Effector CD8-positive, alpha-beta T cell (primary cell): Measurements from ENCODE around the gene WDR6.

ENCODE experiments used
- DNase-seq: peaks from one replicate; lab custom pipeline; 2025; lab: John Stamatoyannopoulos, UW

WDR6 gene

DNA sequence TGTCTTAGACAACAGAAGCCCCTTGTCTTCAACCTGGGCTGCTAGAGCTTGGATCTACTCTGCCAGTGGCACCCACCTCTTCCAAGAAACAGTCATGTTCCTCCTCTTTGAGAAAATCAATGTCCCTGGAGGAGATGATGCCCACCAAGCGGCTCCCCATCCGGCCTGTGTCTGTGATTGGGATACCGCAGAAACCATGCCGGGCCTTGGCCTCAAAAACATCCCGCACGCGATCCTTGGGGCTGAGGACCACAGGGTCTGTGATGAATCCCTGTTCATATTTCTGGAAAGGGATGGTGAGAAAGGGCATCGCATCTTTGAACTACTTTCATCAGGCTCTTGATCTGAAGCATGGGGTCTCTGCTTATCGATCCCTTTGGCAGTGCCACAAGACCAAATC, 20.4 kb downstream of the WDR6 start:
- DNase-seq = no peak

DNA sequence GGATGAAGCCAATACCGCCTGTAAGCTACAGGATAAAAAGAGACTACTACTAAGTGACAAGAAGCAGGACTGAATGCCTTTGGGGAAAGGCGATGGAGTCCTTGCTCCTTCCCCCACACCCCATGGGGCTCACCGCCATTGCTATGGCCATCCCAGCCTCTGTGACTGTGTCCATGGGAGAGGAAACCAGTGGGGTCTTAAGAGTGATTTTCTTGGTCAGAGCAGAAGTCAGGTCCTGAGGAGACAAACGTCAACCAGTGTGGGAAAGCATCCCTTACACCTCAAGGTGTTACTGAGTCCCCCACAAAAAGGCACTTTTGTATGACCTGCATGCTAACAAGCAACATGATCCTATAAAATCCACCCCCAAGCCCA, 21.1 kb downstream of the WDR6 start:
- DNase-seq = no peak

DNA sequence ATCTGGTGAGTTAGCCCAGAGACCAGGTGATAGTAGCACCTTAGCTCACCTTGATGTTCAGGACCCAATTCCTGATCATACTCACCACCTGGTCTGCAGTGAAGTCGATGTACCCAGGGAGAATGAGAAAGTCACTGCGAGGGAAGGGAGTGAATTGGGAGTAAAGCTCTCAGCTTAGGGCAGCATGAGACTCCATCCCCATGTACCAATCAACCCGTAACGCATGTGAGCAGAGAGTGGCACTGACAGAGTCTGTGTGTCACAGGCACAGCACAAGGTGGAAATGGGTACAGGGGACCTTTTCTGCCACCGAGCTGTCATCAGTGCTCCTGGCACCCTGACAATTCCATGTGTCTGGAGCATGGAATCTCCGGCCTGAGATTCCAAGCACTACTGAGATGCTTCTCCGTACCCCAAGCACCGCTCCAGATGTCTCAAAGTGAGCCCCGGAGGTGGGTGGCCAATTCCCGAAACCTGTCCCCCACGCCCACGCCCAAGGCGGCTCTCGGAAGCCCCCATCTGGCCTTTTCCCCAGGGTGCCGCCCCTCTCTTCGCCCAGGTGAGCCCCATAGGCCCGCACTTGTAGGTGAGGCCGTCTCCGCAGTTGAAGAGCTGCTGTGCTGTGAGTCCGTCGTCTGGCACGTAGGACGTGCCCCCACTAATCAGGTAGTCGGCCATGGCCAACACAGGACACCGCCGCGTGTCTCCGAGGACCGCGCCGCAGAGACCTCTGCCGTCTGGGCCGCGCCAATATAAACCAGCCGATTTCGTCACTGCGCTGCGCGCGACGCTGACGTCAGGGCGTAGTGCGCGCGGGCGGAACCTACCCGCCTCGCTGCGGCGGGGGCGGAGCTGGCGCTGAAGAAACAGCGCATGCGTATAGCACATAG, 21.7 kb downstream of the WDR6 start, which contains the start of gene IMPDH2:
Gene IMPDH2, minus strand, starts transcription at position 726 of the 890 bp plus-strand sequence. Its CDS starts 48 bp downstream, at position 678.
- peak; percentile 90 for DNase-seq

DNA sequence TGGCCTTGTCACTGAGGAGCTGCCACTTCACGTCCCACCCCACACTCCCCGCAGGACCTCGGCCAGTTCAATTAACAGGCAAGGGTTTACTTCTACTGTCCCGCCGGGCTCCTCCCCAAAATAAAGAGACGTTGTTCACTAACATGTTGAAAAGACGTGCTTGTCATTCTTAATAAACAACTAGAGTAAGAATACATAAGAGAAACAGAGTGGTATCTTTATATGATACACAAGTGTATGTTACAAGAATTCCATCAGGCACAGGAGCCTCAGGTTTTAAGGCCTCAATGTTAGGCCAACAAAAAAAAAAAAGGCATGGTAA, 22.3 kb downstream of the WDR6 start:
- DNase-seq = no peak

DNA sequence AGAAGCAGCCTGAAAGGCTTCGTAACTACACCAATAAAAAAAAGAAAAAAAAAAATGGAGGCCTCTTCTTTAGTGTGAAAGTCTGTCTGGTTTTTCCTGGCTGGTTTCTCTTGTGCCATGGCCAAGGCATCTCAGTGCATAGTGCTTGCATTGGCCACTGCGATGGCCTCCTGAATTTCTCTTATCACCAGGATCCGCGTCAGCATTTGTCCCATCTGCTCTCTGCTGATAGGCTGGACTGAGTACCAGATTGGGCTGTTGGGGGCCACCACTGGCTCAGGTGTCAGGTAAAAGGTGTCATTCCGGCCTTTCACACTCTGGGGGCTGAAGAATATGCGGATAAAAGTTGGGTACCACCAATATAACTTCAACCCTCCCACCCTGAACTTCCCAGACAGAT, 23.1 kb downstream of the WDR6 start:
- no peak for DNase-seq

DNA sequence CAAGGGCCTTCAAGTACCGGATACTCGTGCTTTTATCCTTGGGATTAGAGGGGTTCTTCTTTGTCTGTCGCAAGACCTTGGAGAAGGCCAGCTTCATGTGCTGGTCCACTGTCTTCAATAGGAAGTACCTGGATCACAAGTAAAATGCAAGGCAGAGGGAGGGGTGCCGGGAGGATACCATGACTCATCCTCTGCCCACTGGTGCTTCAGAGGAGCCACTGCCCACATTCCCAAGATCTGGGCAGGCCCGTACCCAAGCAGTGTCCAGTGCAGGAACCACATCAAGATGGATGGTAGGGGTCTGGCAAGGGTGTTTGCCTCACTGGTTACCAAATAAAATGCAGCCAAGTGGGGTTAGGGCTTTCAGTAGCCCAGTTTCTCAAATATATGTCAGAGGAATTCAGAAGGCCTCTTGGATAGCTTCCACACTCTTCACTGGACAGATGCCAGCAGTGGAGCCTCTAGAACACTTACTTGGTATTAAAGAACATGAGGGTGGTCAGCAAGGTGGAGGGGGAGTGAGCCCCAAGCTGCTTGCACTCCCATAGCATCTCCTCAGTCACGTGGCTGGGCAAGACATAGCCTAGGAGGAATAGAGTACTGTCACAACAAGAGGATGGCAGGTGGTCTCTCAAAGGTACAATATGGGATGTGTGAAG, 25.6 kb downstream of the WDR6 start:
- no peak for DNase-seq

DNA sequence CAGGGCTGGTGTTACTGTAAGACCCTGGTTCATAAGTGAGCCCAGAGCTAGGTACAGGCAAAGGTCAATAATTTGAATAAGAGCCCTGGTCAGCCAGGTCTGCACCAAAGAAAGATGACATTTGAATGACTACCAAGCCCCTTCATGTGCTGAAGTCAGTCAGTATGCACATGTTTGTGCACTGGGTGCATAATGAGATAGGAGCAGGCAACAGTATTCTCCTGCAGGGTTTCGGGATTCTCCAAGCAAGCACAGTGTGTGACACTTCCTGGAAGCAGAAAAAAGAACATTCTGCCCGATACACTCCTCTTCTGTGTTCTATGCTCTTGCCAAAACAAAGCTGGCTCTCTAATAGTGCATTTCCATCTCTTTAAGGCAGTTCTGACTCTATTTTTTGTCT, 27.5 kb downstream of the WDR6 start:
- no peak for DNase-seq

DNA sequence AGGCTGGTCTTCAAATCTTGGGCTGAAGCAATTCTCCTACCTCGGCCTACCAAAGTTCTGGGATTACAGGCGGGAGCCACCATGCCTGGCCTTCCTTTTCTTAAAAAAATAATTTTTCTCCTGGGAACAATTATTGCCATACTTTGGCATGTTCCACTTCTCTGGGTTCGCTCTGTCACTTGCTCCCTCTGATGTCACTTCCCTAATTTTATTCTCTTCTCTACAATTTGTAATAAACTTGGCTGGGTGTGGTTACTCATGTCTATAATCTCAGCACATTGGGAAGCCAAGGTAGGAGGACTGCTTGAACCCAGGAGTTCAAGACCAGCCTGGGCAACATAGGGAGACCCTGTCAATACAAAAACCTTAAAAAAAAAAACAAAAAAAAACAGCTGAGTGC, 28.1 kb downstream of the WDR6 start:
- DNase-seq = no peak

DNA sequence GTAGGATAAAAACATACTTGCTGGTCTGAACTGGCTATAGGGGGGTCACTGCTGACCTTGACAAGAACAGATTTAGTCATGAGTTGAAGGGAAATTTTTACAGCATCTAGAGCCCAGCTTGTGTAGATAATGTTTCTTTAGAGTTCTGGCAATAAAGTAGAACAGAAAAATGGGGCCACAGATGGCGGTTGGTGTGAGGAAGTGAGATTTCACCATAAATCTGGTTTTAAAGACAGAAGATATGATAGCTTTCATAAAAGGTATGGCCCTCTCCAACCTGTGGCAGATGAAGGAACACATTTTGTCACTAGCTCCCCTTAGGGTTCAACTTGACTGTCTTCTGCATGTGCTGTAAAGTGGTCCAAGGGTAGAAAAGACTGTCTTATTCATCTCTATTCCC, 46.4 kb downstream of the WDR6 start:
- no peak for DNase-seq

DNA sequence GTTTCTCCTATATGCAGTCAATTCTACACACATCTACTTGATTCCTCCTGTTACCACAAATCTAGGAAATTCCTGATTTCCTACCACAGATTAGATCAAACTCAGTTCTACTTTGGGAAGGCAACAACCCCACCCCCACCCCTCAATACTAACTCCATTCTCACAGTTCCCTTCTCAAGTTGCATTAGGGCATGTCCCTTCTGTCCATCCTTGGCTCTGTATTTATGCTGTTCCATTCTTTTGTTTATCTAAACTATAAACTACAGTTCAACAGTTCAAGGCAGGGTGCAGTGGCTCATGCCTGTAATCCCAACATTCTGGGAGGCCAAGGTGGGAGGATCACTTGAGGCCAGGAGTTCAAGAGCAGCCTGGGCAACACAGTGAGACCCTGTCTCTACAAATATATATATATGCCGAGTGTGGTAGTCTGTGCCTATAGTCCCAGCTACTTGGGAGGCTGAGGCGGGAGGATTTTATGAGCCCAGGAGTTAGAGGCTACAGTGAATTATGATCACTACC, 47.2 kb downstream of the WDR6 start:
- no peak for DNase-seq

DNA sequence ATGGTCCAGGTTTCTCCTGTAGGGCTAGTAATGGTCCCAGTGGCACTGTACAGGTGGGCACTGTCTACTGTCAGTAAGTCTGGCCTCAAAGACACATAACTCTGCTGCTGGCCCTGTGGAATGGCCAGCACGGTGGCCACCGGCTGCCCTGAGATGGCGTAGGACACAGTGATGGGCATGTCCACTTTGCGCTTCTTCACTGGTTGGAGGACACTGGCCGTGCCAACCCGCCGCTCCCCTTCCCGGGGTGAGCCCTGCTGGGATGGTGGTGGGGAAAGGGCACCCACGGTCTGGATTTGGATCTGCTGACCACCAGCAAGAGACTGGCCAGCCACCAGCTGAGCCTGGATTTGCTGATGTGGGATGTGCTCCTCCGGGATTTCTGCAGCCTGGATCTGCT, 50.1 kb downstream of the WDR6 start:
- DNase-seq = no peak

DNA sequence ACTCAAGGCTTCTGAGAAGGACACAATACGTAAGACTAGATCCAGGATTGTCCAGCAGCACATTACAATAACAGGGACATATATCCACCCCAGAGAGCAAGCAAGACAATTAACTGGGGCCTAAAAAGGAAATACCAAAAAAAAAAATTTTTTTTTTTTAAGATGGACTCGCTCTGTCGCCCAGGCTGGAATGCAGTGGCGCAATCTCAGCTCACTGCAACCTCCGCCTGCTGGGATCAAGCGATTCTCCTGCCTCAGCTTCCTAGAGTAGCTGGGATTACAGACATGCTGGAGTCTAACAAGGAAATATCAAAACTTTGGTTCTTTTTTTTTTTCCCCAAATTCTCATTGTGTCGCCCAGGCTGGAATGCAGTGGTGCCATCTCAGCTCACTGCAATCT, 50.8 kb downstream of the WDR6 start:
- no peak for DNase-seq
